LNCaP clone FGC (cell line): ENCODE data around the gene UBAP2L.

Experiments used
- DNase-seq: peaks from one replicate; pipeline ENCODE4 v3.0.0-alpha.2; 2011; ENCODE audit warnings: low read depth
- H3K4me3 ChIP-seq: 2 replicates; pipeline ENCODE4 v1.5.1; 2011; ENCODE audit warnings: mild to moderate bottlenecking, low read depth, low read length, control low read depth
- CTCF ChIP-seq: IDR thresholded peaks from 2 replicates; pipeline ENCODE4 v1.5.1; 2012; ENCODE audit warnings: mild to moderate bottlenecking; ENCODE audit not compliant: control insufficient read depth, insufficient read depth; ENCODE audit errors: extremely low read depth

UBAP2L gene

GRCh38 chr1:154318386-154318785 is 97.6 kb downstream of the UBAP2L start:
- no peak overlapping the region for H3K4me3 ChIP-seq
- TF ChIP-seq CTCF = no peak
- DNase-seq = no peak
